OCI-LY7 (cell line): ENCODE measurements around the gene SPTBN2. TPM values are rescaled to one million over a fixed set of nuclear protein-coding genes. Genes with fewer than 3 reads are reported as not detected.

Source experiments
- BruUV-seq: library from RNA; stranded (reverse); fragments of 400-500 nt; replicated peaks from 2 replicates; lab custom pipeline; 2021; lab: Mats Ljungman, UMichigan
- CTCF ChIA-PET: fragments of 300-600 bp; sonication (Branson Sonifier 250); formaldehyde crosslinking; loops from one replicate; lab custom pipeline; 2022; ENCODE audit warnings: antibody characterized with exemption; ENCODE audit not compliant: unreplicated experiment; lab: Charles Lee
- POLR2A ChIA-PET: fragments of 300-600 bp; sonication (Branson Sonifier 250); formaldehyde crosslinking; loops from one replicate; lab custom pipeline; 2022; ENCODE audit warnings: antibody characterized with exemption; lab: Charles Lee
- DNase-seq: peaks from one replicate; pipeline ENCODE4 v3.0.0-alpha.2; 2015; ENCODE audit warnings: low spot score
- H2AFZ ChIP-seq: fragments of 200-600 bp; sonication (generic), shearing (Covaris generic); 2 replicates; pipeline ENCODE4 v1.6.1; 2014; ENCODE audit warnings: mild to moderate bottlenecking, antibody characterized with exemption, low read length, moderate library complexity
- H3K27ac ChIP-seq: fragments of 200-600 bp; sonication (generic); 2 replicates; pipeline ENCODE4 v1.5.1; 2014; ENCODE audit warnings: mixed run types, low read depth, mild to moderate bottlenecking, moderate library complexity, low read length, inconsistent platforms; ENCODE audit not compliant: poor library complexity, severe bottlenecking
- H3K36me3 ChIP-seq: fragments of 200-600 bp; sonication (generic); 2 replicates; pipeline ENCODE4 v1.6.1; 2014; ENCODE audit warnings: mild to moderate bottlenecking, antibody characterized with exemption, low read length, moderate library complexity, mixed read lengths; ENCODE audit not compliant: insufficient read depth
- H3K4me1 ChIP-seq: fragments of 200-600 bp; sonication (generic); 2 replicates; pipeline ENCODE4 v1.5.1; 2014; ENCODE audit warnings: mild to moderate bottlenecking, low read length; ENCODE audit not compliant: insufficient read depth, poor library complexity, severe bottlenecking
- H3K4me2 ChIP-seq: fragments of 200-600 bp; sonication (generic); 2 replicates; pipeline ENCODE4 v1.6.1; 2014; ENCODE audit warnings: mild to moderate bottlenecking, low read length
- H3K4me3 ChIP-seq: fragments of 200-600 bp; sonication (generic); 2 replicates; pipeline ENCODE4 v1.5.1; 2014; ENCODE audit warnings: mild to moderate bottlenecking, low read depth, low read length; ENCODE audit not compliant: poor library complexity, severe bottlenecking
- H3K79me2 ChIP-seq: fragments of 200-600 bp; sonication (generic); 2 replicates; pipeline ENCODE4 v1.6.1; 2016; ENCODE audit warnings: low read depth, mild to moderate bottlenecking, low read length, moderate library complexity, mixed read lengths; ENCODE audit not compliant: insufficient read depth
- H3K9me2 ChIP-seq: fragments of 200-600 bp; sonication (generic); 2 replicates; pipeline ENCODE4 v1.6.1; 2016; ENCODE audit warnings: mild to moderate bottlenecking, low read length, mixed read lengths; ENCODE audit not compliant: insufficient read depth
- H3K9me3 ChIP-seq: fragments of 200-600 bp; sonication (generic); 2 replicates; pipeline ENCODE4 v1.6.1; 2014; ENCODE audit warnings: mild to moderate bottlenecking, mixed run types, low read length, mixed read lengths
- H4K20me1 ChIP-seq: fragments of 200-600 bp; sonication (generic); 2 replicates; pipeline ENCODE4 v1.6.1; 2014; ENCODE audit warnings: mild to moderate bottlenecking, antibody characterized with exemption, low read length, moderate library complexity, mixed read lengths; ENCODE audit not compliant: insufficient read depth
- CTCF ChIP-seq: fragments of 200-600 bp; sonication (generic); conservative IDR thresholded peaks from 2 replicates; pipeline ENCODE4 v1.5.1; 2014; ENCODE audit warnings: mild to moderate bottlenecking, antibody characterized with exemption, low read length, moderate library complexity, mixed read lengths
- EZH2phosphoT487 ChIP-seq: fragments of 200-600 bp; sonication (generic); IDR thresholded peaks from 2 replicates; pipeline ENCODE4 v1.6.1; 2018; ENCODE audit warnings: low read depth, borderline replicate concordance, mild to moderate bottlenecking, mixed run types, antibody characterized with exemption, low read length, moderate library complexity, mixed read lengths
- intact Hi-C: fragments of 100-400 bp; cut with micrococcal nuclease; formaldehyde crosslinking; loops from one replicate; pipeline ENCODE4 v1.10.0; 2022; ENCODE audit not compliant: unreplicated experiment
- total RNA-seq, 2 experiments: library from RNA; depleted of rRNA in 1 of 2; stranded (reverse); fragments of >200 nt in 1 of 2; shearing (Covaris generic) in 1 of 2; gene quantifications; 2 replicates each; pipeline ENCODE4 v1.2.3, GENCODE V29; 2014 to 2022

The SPTBN2 gene
- total RNA-seq, 2 experiments from 2014 or later = 16.2 to 25.2 TPM

- Histone ChIP-seq H3K9me2 (no peaks in the 10 kb centered on the region), H3K4me1 (no peaks in the 10 kb centered on the region), H3K79me2 (no peaks in the 10 kb centered on the region), H3K9me3 (no peaks in the 10 kb centered on the region), H3K36me3 (no peaks in the 10 kb centered on the region), H4K20me1 (no peaks in the 10 kb centered on the region), H2AFZ (no peak overlapping the region), H3K4me3 (no peak overlapping the region), H3K27ac (no peak overlapping the region), H3K4me2 (no peak overlapping the region)
- intact Hi-C loops = no loop called here
- no TSS peak for BruUV-seq
- POLR2A ChIA-PET = interaction anchor here (0.6 kb wide), 3 partner anchors 39 to 538 kb away, joined by 3 to 7 read pairs (median 5); no protein-coding TSS in a partner anchor
- CTCF ChIA-PET = no interaction called here
- no peak for DNase-seq
- no peak for TF ChIP-seq CTCF
- no peak for TF ChIP-seq EZH2phosphoT487
Measured at GRCh38 chr11:66685276-66686099, 43.5 kb downstream of the SPTBN2 start.

- DNase-seq = no peak
- ChIA-PET POLR2A (interaction anchor here (0.6 kb wide), 2 partner anchors 40 to 537 kb away, joined by 3 to 5 read pairs; no protein-coding TSS in a partner anchor), CTCF (no interaction called here)
- TF ChIP-seq CTCF = no peak
- TF ChIP-seq EZH2phosphoT487 = no peak
- Histone ChIP-seq H3K4me1 (no peaks in the 10 kb centered on the region), H3K79me2 (no peaks in the 10 kb centered on the region), H3K9me2 (no peaks in the 10 kb centered on the region), H2AFZ (no peak overlapping the region), H3K36me3 (no peaks in the 10 kb centered on the region), H3K27ac (no peak overlapping the region), H3K9me3 (no peaks in the 10 kb centered on the region), H3K4me3 (no peak overlapping the region), H4K20me1 (no peaks in the 10 kb centered on the region), H3K4me2 (no peak overlapping the region)
- no TSS peak for BruUV-seq
- intact Hi-C loops = no loop called here
Measured at GRCh38 chr11:66684635-66685034, 44.4 kb downstream of the SPTBN2 start.

GRCh38 chr11:66683877-66684276 lies 45.1 kb downstream of the SPTBN2 start:
- Histone ChIP-seq H2AFZ (no peak overlapping the region), H3K4me2 (no peak overlapping the region), H4K20me1 (no peaks in the 10 kb centered on the region), H3K36me3 (no peaks in the 10 kb centered on the region), H3K79me2 (no peaks in the 10 kb centered on the region), H3K4me3 (no peak overlapping the region), H3K9me3 (no peaks in the 10 kb centered on the region), H3K4me1 (no peaks in the 10 kb centered on the region), H3K27ac (no peak overlapping the region), H3K9me2 (no peaks in the 10 kb centered on the region)
- no peak for DNase-seq
- intact Hi-C loops = no loop called here
- ChIA-PET CTCF (no interaction called here), POLR2A (no interaction called here)
- no TSS peak for BruUV-seq
- TF ChIP-seq EZH2phosphoT487 = no peak
- no peak for TF ChIP-seq CTCF
